Activated naive CD8-positive, alpha-beta T cell treated with anti-CD3 and anti-CD28 coated beads, Interleukin-2, amount 50 U/mL, for 24 hours (primary cell): Measurements from ENCODE around the gene LILRA5.
"Not testable (repeated sequence)": the region's sequence is repeated elsewhere in the genome, so short reads cannot be mapped to it uniquely, and the experiment has no call there.

Source experiments
- ATAC-seq: fragments of 150-1000 bp; cut with Tn5 transposase; one replicate; pipeline ENCODE4 v1.10.0; 2021
- DNase-seq: peaks from one replicate; pipeline ENCODE4 v3.0.0; 2021
- H3K27ac Mint-ChIP-seq: one replicate; pipeline ENCODE4 v1.8.0; 2021; ENCODE audit warnings: mild to moderate bottlenecking, mixed read lengths
- H3K27me3 Mint-ChIP-seq: one replicate; pipeline ENCODE4 v1.8.0; 2021; ENCODE audit warnings: mixed read lengths
- H3K36me3 Mint-ChIP-seq: one replicate; pipeline ENCODE4 v1.8.0; 2021; ENCODE audit warnings: low read depth, mixed read lengths
- H3K4me1 Mint-ChIP-seq: one replicate; pipeline ENCODE4 v1.8.0; 2021; ENCODE audit warnings: mixed read lengths
- H3K4me3 Mint-ChIP-seq: one replicate; pipeline ENCODE4 v1.8.0; 2021; ENCODE audit warnings: mild to moderate bottlenecking, moderate library complexity, mixed read lengths
- H3K9me3 Mint-ChIP-seq: one replicate; pipeline ENCODE4 v1.8.0; 2021; ENCODE audit warnings: mixed read lengths

LILRA5 gene

GRCh38 chr19:54312436-54313377, at the start of gene LILRA5:
TSS of gene LILRA5 (minus strand) at chr19:54313166. CDS start at chr19:54313019, 147 bp downstream.
- Mint-ChIP-seq H3K4me1 (no peaks in the 10 kb centered on the region), H3K36me3 (no peaks in the 10 kb centered on the region), H3K27me3 (peaks cover 19% of the 10 kb centered on the region), H3K4me3 (no peak within 1 kb of the TSS), H3K9me3 (no peaks in the 10 kb centered on the region), H3K27ac (no peak within 1 kb of the TSS)
- ATAC-seq = no peak
- no peak for DNase-seq

GRCh38 chr19:54361680-54362422, 48.9 kb upstream of the LILRA5 start:
- peaks cover 61% of the 10 kb centered on the region for H3K4me1 Mint-ChIP-seq
- not testable (repeated sequence) for DNase-seq, H3K36me3 Mint-ChIP-seq, H3K9me3 Mint-ChIP-seq, H3K27me3 Mint-ChIP-seq
- ATAC-seq = peak; percentile 40
- peak overlapping the region; percentile 84 for H3K4me3 Mint-ChIP-seq
- peak overlapping the region; percentile 56 for H3K27ac Mint-ChIP-seq

GRCh38 chr19:54359149-54359820, 46.3 kb upstream of the LILRA5 start:
- ATAC-seq (peak; percentile 75), DNase-seq (peak; percentile 74)
- H3K4me1 Mint-ChIP-seq = peaks cover 42% of the 10 kb centered on the region
- H3K36me3 Mint-ChIP-seq, H3K4me3 Mint-ChIP-seq, H3K27me3 Mint-ChIP-seq, H3K27ac Mint-ChIP-seq, H3K9me3 Mint-ChIP-seq: not testable (repeated sequence)

GRCh38 chr19:54357381-54357780, 44.4 kb upstream of the LILRA5 start:
- H3K27me3 Mint-ChIP-seq = no peaks in the 10 kb centered on the region
- no peak overlapping the region for H3K27ac Mint-ChIP-seq
- no peaks in the 10 kb centered on the region for H3K36me3 Mint-ChIP-seq
- no peak for ATAC-seq
- no peak for DNase-seq
- H3K4me1 Mint-ChIP-seq = peaks cover 33% of the 10 kb centered on the region
- no peak overlapping the region for H3K4me3 Mint-ChIP-seq
- H3K9me3 Mint-ChIP-seq = no peaks in the 10 kb centered on the region

- H3K4me3 Mint-ChIP-seq = no peak overlapping the region
- no peaks in the 10 kb centered on the region for H3K9me3 Mint-ChIP-seq
- peaks cover 29% of the 10 kb centered on the region for H3K4me1 Mint-ChIP-seq
- DNase-seq (no peak), ATAC-seq (no peak)
- no peaks in the 10 kb centered on the region for H3K27me3 Mint-ChIP-seq
- no peak overlapping the region for H3K27ac Mint-ChIP-seq
- H3K36me3 Mint-ChIP-seq = no peaks in the 10 kb centered on the region
These were observed 43.6 kb upstream of the LILRA5 start for GRCh38 chr19:54356444-54357056.

- DNase-seq = no peak
- no peaks in the 10 kb centered on the region for H3K36me3 Mint-ChIP-seq
- H3K27me3 Mint-ChIP-seq = no peaks in the 10 kb centered on the region
- H3K4me3 Mint-ChIP-seq = no peak overlapping the region
- H3K9me3 Mint-ChIP-seq = no peaks in the 10 kb centered on the region
- peaks cover 23% of the 10 kb centered on the region for H3K4me1 Mint-ChIP-seq
- H3K27ac Mint-ChIP-seq = no peak overlapping the region
- no peak for ATAC-seq
These were observed 42.7 kb upstream of the LILRA5 start for GRCh38 chr19:54355675-54356074.

GRCh38 chr19:54354761-54355160, 41.8 kb upstream of the LILRA5 start:
- Mint-ChIP-seq H3K27me3 (no peaks in the 10 kb centered on the region), H3K36me3 (no peaks in the 10 kb centered on the region), H3K4me1 (peaks cover 19% of the 10 kb centered on the region), H3K4me3 (no peak overlapping the region), H3K9me3 (no peaks in the 10 kb centered on the region), H3K27ac (no peak overlapping the region)
- ATAC-seq = no peak
- DNase-seq = no peak

GRCh38 chr19:54352546-54352945, 39.6 kb upstream of the LILRA5 start:
- no peaks in the 10 kb centered on the region for H3K9me3 Mint-ChIP-seq
- H3K4me1 Mint-ChIP-seq = peaks cover 19% of the 10 kb centered on the region
- H3K36me3 Mint-ChIP-seq = no peaks in the 10 kb centered on the region
- no peak overlapping the region for H3K4me3 Mint-ChIP-seq
- H3K27me3 Mint-ChIP-seq = no peaks in the 10 kb centered on the region
- ATAC-seq (no peak), DNase-seq (no peak)
- H3K27ac Mint-ChIP-seq = no peak overlapping the region

GRCh38 chr19:54352041-54352440, 39.1 kb upstream of the LILRA5 start:
- Mint-ChIP-seq H3K27me3 (no peaks in the 10 kb centered on the region), H3K4me1 (peaks cover 20% of the 10 kb centered on the region), H3K9me3 (no peaks in the 10 kb centered on the region), H3K27ac (no peak overlapping the region), H3K4me3 (no peak overlapping the region), H3K36me3 (no peaks in the 10 kb centered on the region)
- DNase-seq (no peak), ATAC-seq (no peak)

- peaks cover 25% of the 10 kb centered on the region for H3K4me1 Mint-ChIP-seq
- no peak overlapping the region for H3K27ac Mint-ChIP-seq
- no peaks in the 10 kb centered on the region for H3K36me3 Mint-ChIP-seq
- ATAC-seq (no peak), DNase-seq (no peak)
- H3K4me3 Mint-ChIP-seq = no peak overlapping the region
- no peaks in the 10 kb centered on the region for H3K27me3 Mint-ChIP-seq
- no peaks in the 10 kb centered on the region for H3K9me3 Mint-ChIP-seq
These were observed 38.5 kb upstream of the LILRA5 start for GRCh38 chr19:54351474-54351873.

GRCh38 chr19:54345938-54346386, 33.0 kb upstream of the LILRA5 start:
- Mint-ChIP-seq H3K27me3 (no peaks in the 10 kb centered on the region), H3K4me1 (peaks cover 20% of the 10 kb centered on the region), H3K9me3 (no peaks in the 10 kb centered on the region), H3K4me3 (no peak overlapping the region), H3K27ac (no peak overlapping the region), H3K36me3 (no peaks in the 10 kb centered on the region)
- ATAC-seq = no peak
- no peak for DNase-seq

GRCh38 chr19:54343868-54344267, 30.9 kb upstream of the LILRA5 start:
- no peak for DNase-seq
- no peaks in the 10 kb centered on the region for H3K27me3 Mint-ChIP-seq
- no peak for ATAC-seq
- H3K9me3 Mint-ChIP-seq = no peaks in the 10 kb centered on the region
- H3K36me3 Mint-ChIP-seq = no peaks in the 10 kb centered on the region
- no peak overlapping the region for H3K27ac Mint-ChIP-seq
- H3K4me3 Mint-ChIP-seq = no peak overlapping the region
- peaks cover 27% of the 10 kb centered on the region for H3K4me1 Mint-ChIP-seq

- H3K4me3 Mint-ChIP-seq = no peak overlapping the region
- H3K27me3 Mint-ChIP-seq = no peaks in the 10 kb centered on the region
- H3K27ac Mint-ChIP-seq = no peak overlapping the region
- DNase-seq (no peak), ATAC-seq (no peak)
- no peaks in the 10 kb centered on the region for H3K9me3 Mint-ChIP-seq
- H3K4me1 Mint-ChIP-seq = peaks cover 19% of the 10 kb centered on the region
- H3K36me3 Mint-ChIP-seq = no peaks in the 10 kb centered on the region
These were observed 28.3 kb upstream of the LILRA5 start for GRCh38 chr19:54341295-54341694.

- Mint-ChIP-seq H3K27ac (no peak overlapping the region), H3K36me3 (no peaks in the 10 kb centered on the region), H3K4me3 (no peak overlapping the region), H3K4me1 (peaks cover 12% of the 10 kb centered on the region), H3K9me3 (no peaks in the 10 kb centered on the region), H3K27me3 (no peaks in the 10 kb centered on the region)
- no peak for ATAC-seq
- DNase-seq = no peak
These were observed 26.8 kb upstream of the LILRA5 start for GRCh38 chr19:54339646-54340358.
